HG03432 (cell line): Measurements from ENCODE around the gene CCDC88C.
"Not testable (repeated sequence)": the region's sequence is repeated elsewhere in the genome, so short reads cannot be mapped to it uniquely, and the experiment has no call there.

Experiments
- ATAC-seq: cut with Tn5 transposase; IDR thresholded peaks from one replicate; pipeline ENCODE4 v1.9.1; 2021; ENCODE audit warnings: mild to moderate bottlenecking, moderate library complexity; ENCODE audit not compliant: unreplicated experiment

CCDC88C gene

DNA sequence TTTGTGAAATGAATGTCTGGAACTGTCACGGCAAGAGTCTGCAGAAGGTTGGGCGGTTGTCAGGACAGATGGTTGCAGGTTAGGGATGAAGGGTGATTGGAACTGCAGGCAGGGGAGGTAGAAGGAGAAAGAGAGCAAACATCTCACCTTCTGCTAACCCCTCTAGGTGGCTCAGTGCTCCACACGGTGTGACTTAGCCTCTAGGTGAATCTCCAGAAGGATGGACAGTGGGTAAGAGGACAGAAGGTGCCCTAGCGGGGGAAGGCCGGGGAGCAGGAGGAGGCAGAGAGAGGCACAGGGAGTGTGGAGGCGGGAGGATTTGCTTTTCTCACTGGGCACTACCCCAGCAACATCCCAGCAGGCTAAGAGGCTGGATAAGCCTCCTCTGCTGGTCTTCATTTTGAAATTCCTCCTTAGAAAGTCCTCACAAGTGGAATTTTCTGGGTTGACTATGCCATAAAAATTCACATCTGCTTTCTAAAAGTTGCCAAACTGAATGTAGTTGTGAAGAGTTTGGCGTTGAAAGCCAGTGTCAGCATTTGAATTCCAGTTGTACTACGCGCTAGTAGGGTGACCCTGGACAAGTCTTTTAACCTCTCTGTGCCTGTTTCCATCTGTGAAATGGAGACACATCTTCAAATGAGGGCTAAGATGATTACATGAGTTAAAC, 162.5 kb downstream of the CCDC88C start:
- no peak for ATAC-seq

DNA sequence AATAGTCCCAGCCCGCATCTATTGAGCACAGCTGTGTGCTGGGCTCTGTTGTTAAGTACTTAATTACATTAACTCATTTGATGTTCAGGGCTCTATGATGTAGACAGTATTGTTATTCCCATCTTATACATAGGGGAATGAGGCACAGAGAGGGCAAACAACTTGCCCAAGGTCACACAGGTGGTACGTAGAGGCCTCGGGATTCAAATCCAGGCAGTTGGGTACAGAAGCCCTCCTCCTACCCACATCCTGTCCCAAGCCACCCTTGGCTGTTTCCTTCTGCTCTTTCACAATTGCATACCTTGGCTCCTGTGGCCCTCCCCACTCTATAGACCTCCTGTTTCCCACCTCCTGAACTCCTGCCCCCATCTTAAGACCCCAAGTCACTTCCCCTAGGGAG, 163.2 kb downstream of the CCDC88C start:
- ATAC-seq, result no peak

DNA sequence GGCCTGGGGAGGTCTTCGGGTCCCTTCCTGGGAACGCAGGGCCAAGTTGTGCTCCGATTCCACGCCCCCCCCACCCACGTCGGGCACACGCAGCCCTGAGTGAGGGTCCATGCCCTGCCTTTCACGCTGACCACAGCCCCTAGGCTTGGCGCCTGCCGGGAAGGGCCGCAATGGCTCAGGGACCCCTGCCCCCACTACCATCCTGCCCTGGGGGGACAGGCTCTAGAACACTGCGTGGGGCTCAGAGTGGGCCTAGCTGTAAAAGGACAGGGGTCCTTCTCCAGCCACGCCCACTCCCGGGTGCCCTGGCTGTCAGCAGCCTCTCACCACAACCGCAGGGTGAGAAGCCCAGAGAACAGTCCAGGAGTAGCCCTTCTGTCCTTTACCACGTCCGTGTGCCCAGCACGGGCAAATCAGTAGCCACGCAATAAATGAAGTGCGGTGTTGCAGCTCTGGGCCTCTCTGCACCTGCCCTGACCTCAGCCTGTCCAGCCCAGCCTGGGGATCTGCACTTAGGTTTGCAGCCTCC, 163.8 kb downstream of the CCDC88C start:
- no peak for ATAC-seq

DNA sequence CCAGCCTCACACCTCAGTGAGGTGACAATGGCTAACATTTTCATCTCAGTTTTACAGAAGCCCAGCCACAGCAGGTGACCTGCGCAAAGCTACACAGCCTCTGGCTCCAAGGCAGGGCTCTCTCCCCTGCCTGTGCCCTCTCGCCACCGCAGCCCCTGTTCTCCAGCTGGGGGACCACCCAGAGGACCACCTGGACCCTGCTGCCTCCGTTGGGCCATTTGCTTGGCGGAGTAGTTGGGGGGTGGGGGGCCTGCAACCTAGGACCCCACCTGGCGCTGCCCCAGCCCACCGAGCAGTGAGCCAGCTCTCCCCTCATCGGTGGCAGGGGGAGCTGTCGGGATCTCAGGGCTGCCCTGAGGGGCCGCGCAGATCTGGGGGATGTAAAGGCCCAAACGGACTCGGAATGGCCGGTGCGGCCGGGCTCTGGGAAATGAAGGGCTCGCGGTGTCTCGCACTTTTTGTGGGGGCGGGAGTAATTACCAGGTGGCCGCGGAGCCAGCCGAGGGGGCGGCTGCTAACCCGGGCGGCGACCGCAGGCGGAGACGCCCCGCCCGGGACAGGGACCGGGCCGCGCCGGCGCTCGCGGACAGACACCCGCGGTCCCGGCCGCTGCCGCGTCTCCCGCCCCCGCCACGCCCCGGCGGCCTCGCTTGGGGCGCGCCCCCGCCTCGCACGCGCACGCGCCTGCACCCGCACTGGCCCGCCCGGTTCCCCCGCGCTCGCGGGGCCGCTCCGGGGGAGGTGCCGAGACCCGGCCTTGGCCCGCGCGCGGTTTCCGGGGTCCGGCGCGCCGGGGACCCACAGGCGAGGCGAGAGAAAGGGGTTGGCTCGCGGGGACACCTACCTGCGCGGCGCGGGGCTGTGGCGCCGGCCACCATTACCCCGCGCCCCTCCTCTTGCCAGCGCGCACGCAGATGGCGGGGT, 164.5 kb downstream of the CCDC88C start:
- no peak for ATAC-seq

DNA sequence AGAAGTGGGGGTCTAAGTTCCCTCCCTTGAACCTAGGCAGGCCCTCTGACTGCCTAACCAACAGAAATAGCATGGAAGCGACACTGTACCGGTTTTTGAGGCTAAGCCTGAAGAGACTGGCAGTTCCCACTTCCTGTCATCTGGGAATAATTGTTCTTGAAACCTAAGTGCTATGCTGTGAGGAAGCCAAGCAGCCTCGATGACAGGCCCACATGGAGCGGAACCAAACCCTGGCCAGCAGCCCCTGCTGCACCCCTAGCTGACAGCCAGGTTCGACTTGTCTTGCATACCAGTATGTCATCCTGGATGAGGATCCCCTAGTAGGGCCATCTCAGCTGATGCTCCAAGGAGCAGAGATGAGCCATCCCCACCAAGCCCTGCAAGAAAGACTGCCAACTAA, 166.7 kb downstream of the CCDC88C start:
- ATAC-seq, result no peak

DNA sequence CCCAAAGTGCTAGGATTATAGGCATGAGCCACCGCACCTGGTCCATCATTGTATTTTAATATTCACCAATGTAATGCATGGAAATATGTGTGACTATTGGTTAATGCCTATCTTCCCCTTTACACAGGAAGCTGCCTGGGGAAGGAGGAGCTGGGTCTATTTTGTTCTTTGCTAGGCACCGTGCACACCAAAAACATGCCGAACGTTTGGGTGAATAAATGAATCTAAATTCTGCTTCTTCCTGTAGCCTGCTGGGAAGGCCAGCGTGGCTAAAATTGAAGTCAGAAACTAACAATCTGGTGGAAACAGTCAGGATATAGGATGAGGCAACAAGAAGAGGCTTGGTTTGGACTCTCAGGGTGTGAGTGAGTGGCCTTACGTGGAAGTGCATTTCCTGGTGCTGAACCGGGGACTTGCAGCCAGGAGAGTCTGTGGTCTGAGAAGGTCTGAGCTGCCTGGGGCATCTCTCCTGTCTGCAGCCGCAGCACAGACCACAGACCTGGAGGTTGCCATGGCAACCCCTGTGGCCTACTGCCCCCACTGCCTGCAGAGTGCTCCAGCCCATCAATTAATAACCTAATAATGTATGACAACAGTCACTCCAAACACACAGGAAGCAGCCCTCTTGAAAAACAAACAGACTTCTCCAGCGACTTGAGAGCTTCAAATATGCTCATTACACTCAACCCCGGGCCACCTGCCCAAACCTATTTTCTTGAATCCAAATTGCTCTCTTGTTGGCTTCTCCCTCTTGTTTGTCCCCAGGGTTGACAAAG, 167.6 kb downstream of the CCDC88C start:
- peak; percentile 90 for ATAC-seq

DNA sequence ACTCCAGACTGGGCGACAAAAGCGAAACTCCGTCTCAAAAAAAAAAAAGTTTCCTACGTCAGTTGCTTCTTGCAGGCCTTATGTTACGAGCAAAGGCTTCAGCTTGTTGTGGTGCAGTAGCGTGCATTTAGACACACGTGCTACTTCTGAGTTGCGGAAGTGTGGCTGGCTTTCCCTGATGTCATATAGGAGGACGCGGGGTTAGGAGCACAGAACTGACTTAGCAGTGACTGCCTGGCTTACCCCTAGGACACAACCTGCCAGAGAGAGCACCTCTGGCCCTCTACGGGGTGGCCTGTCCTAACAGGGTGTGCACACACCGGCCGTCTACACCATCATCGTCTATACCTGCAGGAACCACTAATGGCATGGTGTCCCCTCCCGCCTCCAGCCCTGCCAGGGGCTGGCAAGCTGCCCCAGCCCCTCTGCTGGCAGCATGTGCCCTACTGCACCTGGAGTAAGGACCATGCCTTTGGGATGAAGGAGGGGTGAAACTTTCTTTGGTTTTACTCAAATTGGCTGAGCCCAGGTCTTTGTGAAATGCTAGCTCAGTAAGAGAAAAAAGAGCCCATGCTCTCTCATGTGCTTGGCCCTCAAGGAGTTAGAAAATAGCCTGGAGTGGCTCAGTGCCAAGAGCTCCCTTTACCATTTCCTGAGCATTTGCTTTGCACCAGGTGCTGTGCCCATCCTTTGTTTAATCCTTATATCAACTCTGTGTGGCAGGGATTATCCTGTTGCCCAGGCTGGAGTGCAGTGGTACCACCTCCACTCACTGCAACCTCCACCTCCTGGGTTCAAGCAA, 171.4 kb downstream of the CCDC88C start:
- no peak for ATAC-seq

DNA sequence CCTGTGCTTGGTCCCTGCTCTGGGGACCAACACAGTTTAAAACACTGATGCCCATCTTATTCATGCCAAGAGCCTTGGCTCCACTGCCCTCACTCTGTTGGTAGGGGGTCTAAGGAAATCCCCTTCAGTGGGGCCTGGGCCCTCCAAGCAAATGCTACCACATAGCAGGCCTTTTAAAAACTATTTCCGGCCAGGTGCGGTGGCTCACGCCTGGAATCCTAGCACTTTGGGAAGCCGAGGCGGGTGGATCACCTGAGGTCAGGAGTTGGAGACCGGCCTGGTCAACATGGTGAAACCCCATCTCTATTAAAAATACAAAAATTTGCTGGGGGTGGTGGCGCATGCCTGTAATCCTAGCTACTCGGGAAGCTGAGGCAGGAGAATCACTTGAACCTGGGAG, 172.0 kb downstream of the CCDC88C start:
- ATAC-seq, result not testable (repeated sequence)

DNA sequence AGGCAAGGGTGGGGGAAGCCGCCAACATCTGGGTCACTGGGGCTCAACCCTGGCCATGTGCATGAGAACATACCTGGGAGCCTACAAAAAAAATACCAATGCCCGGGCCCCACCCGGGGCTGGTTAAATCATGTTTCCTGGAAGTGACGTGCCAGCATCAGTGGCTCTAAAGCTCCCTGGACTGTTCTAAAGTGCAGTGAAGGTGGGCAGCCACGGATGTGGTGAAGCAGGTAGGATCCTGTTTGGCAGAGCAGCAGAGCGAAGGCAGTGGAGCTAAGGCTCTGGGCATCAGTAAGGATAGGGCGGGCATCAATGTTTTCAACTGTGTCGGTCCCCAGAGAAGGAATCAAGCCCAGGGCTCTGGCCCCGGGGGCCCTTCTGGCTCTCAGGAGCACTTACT, 172.6 kb downstream of the CCDC88C start:
- ATAC-seq, result no peak

DNA sequence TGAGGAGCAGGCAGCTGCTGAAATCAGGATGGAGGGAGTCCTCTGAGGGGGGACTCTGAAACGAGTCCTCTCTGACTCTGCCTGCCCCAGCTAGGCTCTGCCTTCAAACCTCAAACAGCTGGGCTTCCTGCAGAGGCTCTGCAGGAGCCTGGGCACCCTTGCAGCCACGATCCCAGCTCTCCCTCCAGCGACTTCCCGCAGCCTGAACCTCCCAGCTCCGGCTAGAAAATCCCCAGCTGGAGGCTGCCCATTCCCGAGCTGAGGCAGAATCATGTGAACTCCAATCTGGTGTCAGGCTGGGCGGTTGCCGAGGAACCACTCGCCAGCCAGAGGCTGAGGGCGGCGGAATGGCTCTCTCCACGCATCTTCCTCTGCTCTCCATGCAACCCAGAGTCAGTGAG, 173.1 kb downstream of the CCDC88C start, which contains the start of gene GPR68:
GPR68 (minus strand) TSS at position 204 of the 401 bp plus-strand sequence. CDS start 9,654 bp downstream, outside the sequence.
- no peak for ATAC-seq

DNA sequence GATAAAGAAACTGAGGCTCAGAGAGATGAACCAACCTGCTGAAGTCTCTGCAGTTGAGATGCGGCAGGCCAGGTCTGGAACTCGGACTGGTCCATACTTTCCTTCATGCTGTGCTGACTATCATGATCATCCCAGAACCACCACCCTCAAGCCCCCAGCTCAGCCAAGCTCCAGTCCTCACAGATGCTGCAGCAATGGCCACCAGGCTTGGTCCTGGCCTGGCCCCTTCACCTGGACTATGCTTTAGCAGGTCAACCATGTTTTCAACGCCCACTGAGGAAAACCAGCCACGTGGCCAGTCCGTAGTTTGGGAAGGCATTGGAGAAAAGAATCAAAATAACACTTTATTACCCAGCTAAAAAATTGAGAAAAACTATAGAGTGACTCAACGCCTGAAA, 174.5 kb downstream of the CCDC88C start:
- ATAC-seq, result peak; percentile 2

DNA sequence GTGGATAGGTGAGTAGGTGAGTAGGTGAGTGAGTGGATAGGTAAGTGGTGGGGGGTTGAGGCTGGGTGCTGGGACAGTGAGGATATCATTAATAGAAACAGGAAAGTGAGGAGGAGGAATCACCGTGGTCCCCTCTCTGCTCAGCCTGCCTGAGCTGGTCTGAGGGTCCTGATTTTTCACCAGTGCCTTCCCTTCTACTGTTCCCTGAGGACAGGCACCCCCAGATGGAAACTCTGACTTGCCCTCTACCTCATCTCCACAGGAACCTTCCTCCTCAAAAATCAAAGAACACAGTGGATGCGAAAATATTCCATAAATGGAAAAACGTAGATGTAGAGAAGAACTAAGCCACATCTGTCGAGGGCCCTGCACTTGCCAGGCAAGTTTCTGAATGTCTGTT, 175.0 kb downstream of the CCDC88C start:
- no peak for ATAC-seq

DNA sequence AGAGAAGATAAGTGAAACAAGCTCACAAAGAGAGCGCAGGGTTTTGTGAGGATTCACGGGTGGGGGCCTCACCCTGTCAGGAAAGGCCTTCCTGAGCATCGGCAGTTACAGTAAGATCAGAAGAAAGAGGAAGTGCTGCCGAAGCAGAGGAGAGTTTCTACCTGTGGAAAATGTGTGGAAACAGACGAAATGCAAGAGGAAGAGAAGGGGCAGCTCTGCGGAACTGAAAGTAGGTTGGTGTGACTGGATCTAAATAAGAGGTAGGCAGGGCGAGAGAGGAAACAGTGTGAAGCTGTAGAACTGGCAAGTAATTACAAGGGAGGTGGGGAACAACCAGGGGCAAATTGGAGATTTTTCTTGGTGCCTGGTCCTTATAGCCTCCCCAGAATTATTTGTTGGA, 175.8 kb downstream of the CCDC88C start:
- peak; percentile 69 for ATAC-seq

DNA sequence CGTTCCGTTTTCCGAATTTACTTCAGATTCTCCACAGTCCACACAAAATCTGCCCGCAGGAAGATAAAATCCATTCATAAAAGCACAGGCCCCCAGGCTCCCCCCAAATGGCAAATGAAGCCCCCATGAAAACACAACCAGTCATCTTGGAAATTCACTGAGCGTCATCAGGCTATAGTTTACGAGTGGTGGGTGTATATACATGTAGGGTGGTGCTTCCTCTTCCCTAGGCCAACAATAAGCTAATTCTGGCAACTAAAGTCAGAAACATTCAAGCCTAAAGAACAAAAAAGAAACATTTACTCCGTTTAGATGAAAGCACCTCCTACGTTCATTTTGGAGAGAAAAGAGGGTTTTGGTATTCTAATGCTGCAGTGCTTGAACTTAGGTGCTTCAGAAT, 179.0 kb downstream of the CCDC88C start:
- no peak for ATAC-seq

DNA sequence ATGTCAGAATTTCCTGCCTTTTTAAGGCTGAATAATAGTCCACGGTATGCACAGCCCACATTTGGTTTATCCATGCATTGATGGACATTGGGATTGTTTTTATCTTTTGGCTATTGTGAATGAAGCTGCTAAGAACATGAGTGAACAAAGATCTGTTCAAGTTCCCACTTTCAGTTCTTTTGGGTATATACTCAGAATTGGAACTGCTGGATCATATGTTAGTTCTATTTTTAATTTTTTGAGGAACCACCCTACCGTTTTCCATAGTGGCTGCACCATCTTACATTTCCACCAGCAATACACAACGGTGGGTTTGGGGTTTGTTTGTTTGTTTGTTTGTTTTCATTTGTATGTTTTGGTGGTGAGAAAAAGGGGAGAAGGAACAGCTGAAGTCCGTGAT, 179.5 kb downstream of the CCDC88C start:
- no peak for ATAC-seq

DNA sequence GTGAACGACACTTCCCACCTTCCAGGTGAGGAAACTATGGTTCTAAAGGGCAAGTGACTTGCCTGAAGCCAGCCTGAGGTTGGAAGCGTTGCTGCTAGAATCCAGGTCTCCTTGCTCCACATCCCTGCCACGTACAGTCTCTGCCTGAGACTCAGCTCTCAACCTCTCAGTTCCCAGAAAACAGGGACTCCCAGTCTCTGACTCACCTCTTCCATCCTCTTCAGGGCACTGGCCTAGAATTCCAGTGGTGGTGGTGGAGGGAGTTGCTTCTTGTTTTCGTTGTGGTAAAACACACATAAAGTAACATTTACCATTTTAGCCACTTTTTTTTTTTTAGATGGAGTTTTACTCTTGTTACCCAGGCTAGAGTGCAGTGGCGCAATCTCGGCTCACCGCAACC, 180.4 kb downstream of the CCDC88C start:
- ATAC-seq, result no peak

DNA sequence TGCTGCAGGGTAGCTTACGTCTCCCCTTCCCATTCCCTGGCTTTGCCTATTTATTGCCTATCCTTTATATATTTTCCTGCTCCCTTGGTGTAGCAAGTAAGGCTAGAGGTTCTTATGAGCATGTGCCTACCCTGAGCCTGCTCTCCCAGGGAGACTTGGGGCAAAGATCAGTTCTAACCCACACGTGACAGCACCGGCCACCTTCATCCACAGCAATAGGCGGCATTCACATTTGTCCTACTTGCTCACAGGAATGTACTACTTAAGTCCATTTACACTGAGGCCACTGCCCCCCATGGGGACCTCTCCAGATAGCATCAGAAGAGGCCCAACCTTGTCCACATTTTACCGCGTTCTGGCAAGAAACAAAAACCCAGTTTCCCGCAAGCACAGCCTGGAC, 181.8 kb downstream of the CCDC88C start:
- ATAC-seq, result no peak

DNA sequence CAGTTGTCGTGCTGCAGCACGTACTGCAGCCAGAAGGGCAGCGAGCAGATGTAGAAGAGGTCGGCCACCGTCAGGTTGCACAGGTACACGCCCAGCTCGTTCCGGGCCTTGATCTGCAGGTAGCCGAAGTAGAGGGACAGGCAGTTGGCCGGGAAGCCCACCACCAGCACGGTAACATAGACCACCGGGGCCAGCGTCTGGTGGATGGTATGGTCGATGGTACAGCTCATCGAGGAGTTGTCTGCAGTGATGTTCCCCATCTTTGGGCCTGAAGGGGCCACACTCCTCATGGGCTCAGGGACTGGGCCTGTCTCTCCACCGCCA, 182.9 kb downstream of the CCDC88C start:
- ATAC-seq, result no peak

DNA sequence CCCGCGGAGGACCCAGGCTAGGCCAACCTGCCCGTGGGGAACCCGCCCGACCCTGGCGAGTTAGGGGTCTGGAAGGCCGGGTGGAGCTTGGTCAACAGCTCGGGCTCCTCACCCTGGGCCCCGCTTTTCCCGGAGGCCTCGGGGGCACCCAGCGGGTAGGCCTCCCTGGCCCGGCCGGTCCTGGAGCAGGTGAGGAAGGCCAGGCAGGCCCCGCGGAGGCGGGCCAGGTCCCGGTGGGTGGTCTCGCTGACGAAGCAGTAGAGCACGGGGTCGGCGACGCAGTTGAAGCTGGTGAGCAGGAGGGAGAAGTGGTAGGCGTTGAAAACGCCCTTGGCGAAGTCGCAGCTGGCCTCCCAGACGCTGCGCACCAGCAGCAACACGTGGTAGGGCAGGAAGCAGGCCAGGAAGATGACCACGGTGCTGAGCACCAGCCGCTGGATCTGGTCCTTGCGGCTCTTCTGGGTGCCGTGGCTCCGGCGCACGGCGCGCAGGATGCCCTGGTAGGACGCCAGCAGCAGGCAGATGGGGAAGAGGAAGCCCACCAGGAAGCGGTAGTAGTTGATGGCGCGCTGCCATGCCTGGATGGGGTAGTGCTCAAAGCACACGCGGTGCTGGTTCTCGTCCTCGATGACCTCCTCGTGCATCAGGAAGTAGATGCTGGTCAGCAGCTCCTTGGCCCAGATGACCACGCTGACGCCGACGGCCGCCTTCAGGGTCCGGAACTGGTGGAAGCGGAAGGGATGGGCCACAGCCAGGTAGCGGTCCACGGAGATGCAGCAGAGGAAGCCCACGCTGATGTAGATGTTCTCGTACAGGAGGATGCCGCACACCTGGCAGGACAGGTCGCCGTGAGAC, 183.5 kb downstream of the CCDC88C start:
- ATAC-seq, result no peak

DNA sequence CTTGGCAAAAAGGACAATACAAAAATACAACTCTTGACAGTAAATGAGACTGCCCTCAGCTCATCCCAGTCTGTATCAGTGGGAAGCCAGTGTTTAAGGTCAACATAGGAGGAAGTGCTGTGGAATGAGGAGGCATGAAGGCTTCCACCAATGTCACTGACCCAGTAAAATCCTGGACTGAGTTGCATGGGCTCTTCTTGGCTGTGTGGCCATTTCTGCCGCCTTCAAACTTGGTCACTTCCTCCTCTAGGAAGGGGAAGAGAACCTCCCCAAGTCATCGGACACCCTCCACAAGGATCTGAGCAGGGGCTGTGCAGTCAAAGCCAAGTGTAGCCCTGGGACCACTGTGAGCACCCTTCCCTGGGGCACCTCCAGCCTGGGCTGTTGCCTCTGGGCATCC, 185.0 kb downstream of the CCDC88C start:
- ATAC-seq, result no peak
